Left lung (tissue), 10 donors: ENCODE results near the gene OR10H2. TPM values are rescaled to one million over a fixed set of nuclear protein-coding genes. Genes with fewer than 3 reads are reported as not detected.

Experiments
- ATAC-seq: fragments of 200-7000 bp; cut with Tn5 transposase; one replicate; pipeline ENCODE4 v1.9.1; 2020; ENCODE audit warnings: moderate library complexity
- DNase-seq, 4 donors: peaks; one replicate each; pipeline ENCODE4 v3.0.0-alpha.2; 2013 to 2020
- H3K27ac ChIP-seq, 2 donors: fragments of 200-600 bp; sonication (generic) in 1 of 2; one replicate each; pipeline versions ENCODE4 v1.5.0 to v1.8.0; 2020 to 2021
- H3K27me3 ChIP-seq, 2 donors: fragments of 200-600 bp; sonication (generic) in 1 of 2; one replicate each; pipeline versions ENCODE4 v1.5.0 to v1.8.0; 2020 to 2021
- H3K36me3 ChIP-seq, 2 donors: fragments of 200-600 bp; sonication (generic) in 1 of 2; one replicate each; pipeline versions ENCODE4 v1.5.0 to v1.8.0; 2020 to 2021
- H3K4me1 ChIP-seq, 2 donors: fragments of 200-600 bp; one replicate each; pipeline ENCODE4 v1.8.0; 2021
- H3K4me3 ChIP-seq, 2 donors: fragments of 200-600 bp; sonication (generic) in 1 of 2; one replicate each; pipeline versions ENCODE4 v1.5.0 to v1.8.0; 2020 to 2021; ENCODE audit warnings: mild to moderate bottlenecking in 1 of 2
- H3K9me3 ChIP-seq, 2 donors: fragments of 200-600 bp; sonication (generic) in 1 of 2; one replicate each; pipeline versions ENCODE4 v1.5.0 to v1.8.0; 2020 to 2021
- CTCF ChIP-seq, 2 donors: fragments of 200-600 bp; sonication (generic) in 1 of 2; IDR thresholded peaks; one replicate each; pipeline versions ENCODE4 v1.5.0 to v1.8.0; 2021; ENCODE audit warnings: antibody characterized with exemption in 2 of 2
- intact Hi-C, 2 donors: fragments of 100-400 bp; cut with DNase I; formaldehyde crosslinking; loops; one replicate each; pipeline versions ENCODE4 v1.11.2 to v1.14.2; 2022
- polyA plus RNA-seq, 6 donors: library from polyadenylated mRNA; unstranded; fragments of 120-200 nt; gene quantifications; one replicate each; pipeline ENCODE4 v1.2.1, GENCODE V29; 2013; ENCODE audit not compliant: insufficient read length in 6 of 6
- total RNA-seq, 2 donors: library from RNA; stranded (reverse); fragmentation: NEBNext Ultra II Directional; extraction: Animal tissue kit (Norgen Biotek cat#: 25700); gene quantifications; one replicate each; pipeline ENCODE4 v1.2.1, GENCODE V29; 2021
- donor health status: DM: no; HTN: yes; CAD: no.
- donor health status: DM: no; HTN: no; CAD: no.

OR10H2 gene
- total and polyA plus RNA-seq, 8 donors: not detected

- no peaks in the 10 kb centered on the region for H3K36me3 ChIP-seq
- no peak for DNase-seq
- peaks cover 0 to 5% of the 10 kb centered on the region in 2 donors for H3K27me3 ChIP-seq
- ATAC-seq: no peak
- no peaks in the 10 kb centered on the region for H3K9me3 ChIP-seq
- H3K4me3 ChIP-seq: no peak overlapping the region
- H3K27ac ChIP-seq: no peak overlapping the region
- TF ChIP-seq CTCF (IDR thresholded peaks at IDR 0.05): no peak
- intact Hi-C loops: no loop called here
- no peaks in the 10 kb centered on the region for H3K4me1 ChIP-seq
Observed at GRCh38 chr19:15732388-15732787, 4.6 kb downstream of the OR10H2 start.

- ATAC-seq: no peak
- H3K4me1 ChIP-seq: no peaks in the 10 kb centered on the region
- no peaks in the 10 kb centered on the region for H3K27me3 ChIP-seq
- no peak overlapping the region for H3K27ac ChIP-seq
- no peaks in the 10 kb centered on the region for H3K36me3 ChIP-seq
- intact Hi-C loops: no loop called here
- H3K9me3 ChIP-seq: no peaks in the 10 kb centered on the region
- TF ChIP-seq CTCF (IDR thresholded peaks at IDR 0.05): no peak
- no peak overlapping the region for H3K4me3 ChIP-seq
- DNase-seq: no peak
Observed at GRCh38 chr19:15733895-15734294, 6.1 kb downstream of the OR10H2 start.

GRCh38 chr19:15737722-15738121 lies 9.9 kb downstream of the OR10H2 start, which contains the start of gene OR10H3:
Gene OR10H3 (plus strand): TSS chr19:15737985. CDS start chr19:15741393, 3,408 bp downstream.
- Histone ChIP-seq H3K36me3 (no peaks in the 10 kb centered on the region), H3K27ac (no peak within 1 kb of the TSS), H3K27me3 (peaks cover 0 to 14% of the 10 kb centered on the region in 2 donors), H3K9me3 (peaks cover 0 to 21% of the 10 kb centered on the region in 2 donors), H3K4me1 (no peaks in the 10 kb centered on the region), H3K4me3 (no peak within 1 kb of the TSS)
- TF ChIP-seq CTCF (IDR thresholded peaks at IDR 0.05): no peak
- DNase-seq (no peak), ATAC-seq (no peak)
- intact Hi-C loops: no loop called here

- intact Hi-C loops: no loop called here
- Histone ChIP-seq H3K27ac (no peak overlapping the region), H3K4me1 (no peaks in the 10 kb centered on the region), H3K27me3 (peaks cover 0 to 25% of the 10 kb centered on the region in 2 donors), H3K36me3 (no peaks in the 10 kb centered on the region), H3K4me3 (no peak overlapping the region), H3K9me3 (peaks cover 0 to 21% of the 10 kb centered on the region in 2 donors)
- no peak for ATAC-seq
- no peak for DNase-seq
- no peak for TF ChIP-seq CTCF (IDR thresholded peaks at IDR 0.05)
Observed at GRCh38 chr19:15740785-15741184, 13.0 kb downstream of the OR10H2 start.

- no peak for TF ChIP-seq CTCF (IDR thresholded peaks at IDR 0.05)
- Histone ChIP-seq H3K36me3 (no peaks in the 10 kb centered on the region), H3K4me1 (no peaks in the 10 kb centered on the region), H3K4me3 (no peak overlapping the region), H3K27me3 (peaks cover 5 to 60% of the 10 kb centered on the region in 2 donors), H3K27ac (no peak overlapping the region), H3K9me3 (no peaks in the 10 kb centered on the region)
- DNase-seq (no peak), ATAC-seq (no peak)
- intact Hi-C loops: no loop called here
Observed at GRCh38 chr19:15748239-15748638, 20.4 kb downstream of the OR10H2 start.
